Activated CD4-positive, CD25-positive, alpha-beta regulatory T cell treated with anti-CD3 and anti-CD28 coated beads, Interleukin-2, amount 50 U/mL, for 72 hours (primary cell): ENCODE measurements around the gene NPAS3.

Experiments
- DNase-seq: peaks from one replicate; pipeline ENCODE4 v3.0.0; 2021

NPAS3 gene

DNA sequence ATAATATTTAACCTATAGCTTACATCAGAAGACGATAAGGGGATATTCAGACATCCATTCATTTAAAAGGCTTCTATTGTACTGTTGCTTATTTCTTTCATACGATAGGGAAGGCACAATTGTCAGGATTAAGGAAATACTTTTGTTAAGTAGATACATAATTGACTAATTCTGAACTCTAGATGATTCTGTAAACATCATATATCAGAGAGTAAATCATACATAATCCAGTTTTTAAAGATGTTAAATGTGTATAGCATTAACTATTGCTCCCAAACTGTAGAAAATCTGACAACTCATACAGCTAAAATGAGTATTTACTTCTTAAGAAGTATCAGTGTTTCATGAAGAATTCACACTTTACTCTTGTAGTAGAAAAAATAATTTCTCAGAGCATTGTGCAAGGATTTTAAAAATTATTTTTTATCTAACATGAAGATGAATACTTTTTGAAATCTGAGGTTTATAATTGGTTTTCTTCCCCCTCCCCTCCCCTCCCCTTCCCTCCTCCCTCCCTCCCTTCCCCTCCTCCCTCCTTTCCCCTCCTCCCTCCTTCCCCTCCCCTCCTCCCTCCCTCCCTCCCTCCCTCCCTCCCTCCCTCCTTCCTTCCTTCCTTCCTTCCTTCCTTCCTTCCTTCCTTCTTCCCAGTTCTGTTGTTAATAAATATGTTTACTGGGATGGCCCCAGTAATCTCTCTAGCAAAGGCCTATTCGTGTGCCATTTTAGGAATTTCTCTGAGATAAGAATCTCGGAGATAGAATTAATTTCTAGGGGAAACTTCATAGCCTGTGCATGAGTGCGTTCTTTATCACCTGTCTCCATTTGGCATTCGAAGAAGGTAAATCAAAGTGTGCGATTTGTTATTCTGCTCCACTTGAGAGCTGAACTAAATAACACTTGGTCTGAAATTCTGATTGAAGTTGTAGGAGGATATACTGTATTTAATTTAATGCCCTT, 2.3 kb downstream of the NPAS3 start:
- DNase-seq = no peak

DNA sequence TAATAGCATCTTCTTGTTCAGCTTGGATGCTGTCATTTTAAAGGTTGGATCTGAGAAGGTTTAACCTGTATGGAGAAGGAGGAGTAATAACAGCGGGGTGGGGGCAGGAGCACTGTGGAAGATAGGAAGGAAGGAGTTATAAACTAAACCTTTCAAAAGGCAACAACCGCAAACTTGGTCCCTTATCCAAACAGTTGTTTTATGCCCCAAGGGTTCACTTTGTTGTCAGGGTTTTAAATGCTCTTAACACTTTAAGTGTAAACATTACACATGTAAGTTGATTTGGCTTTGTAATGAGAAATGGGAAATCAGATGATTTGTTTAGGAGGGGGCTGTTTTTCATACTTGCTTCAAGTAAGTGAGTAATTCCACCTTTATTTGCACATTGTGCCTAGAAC, 3.0 kb downstream of the NPAS3 start:
- no peak for DNase-seq

DNA sequence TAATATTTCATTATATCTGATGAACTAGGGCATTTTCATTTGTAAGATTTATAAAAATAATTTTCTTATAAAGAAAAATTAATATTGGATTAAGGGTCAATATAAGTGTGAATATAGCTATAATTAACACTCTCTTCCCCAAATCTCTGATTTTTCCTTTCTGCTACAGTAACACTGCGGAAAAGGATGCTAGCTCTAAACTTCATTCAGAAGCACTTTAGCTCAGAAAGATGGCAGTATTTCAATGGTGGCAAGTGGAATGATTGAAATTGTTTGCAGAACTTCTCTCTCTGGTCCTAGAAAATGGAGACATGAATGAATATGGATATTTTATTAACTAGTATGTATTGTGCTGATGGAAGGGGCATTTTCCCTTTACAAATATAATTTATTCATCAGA, 8.4 kb downstream of the NPAS3 start:
- no peak for DNase-seq

DNA sequence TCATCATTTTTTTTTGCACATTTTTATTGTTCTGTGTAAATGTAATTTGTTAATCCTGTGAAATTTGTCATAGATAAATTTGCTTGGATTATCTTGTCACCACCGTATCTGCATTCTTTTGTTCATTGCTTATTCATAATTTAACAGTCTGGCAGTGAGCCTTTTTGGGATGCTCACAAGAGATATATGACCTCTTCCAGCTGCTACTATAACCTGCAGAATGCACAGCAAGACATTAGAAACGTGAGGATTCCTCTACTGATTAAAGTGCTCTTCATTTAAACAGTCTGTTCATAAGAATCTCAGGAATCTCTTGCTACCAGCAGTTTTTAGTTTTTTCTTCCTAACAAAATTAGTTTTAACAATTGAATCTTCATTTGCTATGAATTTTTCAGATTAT, 9.1 kb downstream of the NPAS3 start:
- DNase-seq = no peak

DNA sequence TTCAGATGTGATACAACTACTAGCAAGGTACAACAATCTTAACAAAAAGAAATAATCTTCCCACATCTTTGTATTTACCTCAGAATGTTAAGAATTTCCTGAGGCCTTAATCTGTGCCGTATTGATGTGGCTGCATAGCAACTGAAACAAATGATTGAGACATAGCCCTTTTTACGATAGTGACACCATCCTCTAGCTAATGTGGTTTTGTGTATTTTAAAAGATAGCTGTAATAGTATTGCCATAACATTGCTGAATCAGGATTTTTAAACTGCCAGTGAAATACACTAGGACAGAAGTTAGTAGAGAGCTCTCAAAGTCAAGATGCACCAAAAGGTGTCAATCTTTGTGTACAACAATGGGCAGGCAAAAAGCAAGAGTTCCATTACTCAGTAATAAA, 11.9 kb downstream of the NPAS3 start:
- DNase-seq = no peak

DNA sequence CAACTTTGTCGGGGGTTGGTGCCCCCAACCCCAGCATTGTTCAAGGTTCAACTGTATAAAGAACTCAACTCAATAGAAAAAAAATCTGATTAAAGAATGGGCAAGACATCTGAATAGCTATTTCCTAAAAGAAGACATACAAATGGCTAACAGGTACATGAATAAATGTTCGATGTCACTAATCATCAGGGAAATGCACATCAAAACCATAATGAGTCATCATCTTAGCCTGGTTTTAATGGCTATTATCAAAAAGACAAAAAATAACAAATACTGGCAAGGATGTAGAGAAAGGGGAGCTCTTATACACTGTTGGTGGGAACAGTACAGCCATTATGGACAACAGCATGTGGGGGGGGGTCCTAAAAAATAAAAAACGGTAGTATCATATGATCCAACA, 28.7 kb downstream of the NPAS3 start:
- no peak for DNase-seq

DNA sequence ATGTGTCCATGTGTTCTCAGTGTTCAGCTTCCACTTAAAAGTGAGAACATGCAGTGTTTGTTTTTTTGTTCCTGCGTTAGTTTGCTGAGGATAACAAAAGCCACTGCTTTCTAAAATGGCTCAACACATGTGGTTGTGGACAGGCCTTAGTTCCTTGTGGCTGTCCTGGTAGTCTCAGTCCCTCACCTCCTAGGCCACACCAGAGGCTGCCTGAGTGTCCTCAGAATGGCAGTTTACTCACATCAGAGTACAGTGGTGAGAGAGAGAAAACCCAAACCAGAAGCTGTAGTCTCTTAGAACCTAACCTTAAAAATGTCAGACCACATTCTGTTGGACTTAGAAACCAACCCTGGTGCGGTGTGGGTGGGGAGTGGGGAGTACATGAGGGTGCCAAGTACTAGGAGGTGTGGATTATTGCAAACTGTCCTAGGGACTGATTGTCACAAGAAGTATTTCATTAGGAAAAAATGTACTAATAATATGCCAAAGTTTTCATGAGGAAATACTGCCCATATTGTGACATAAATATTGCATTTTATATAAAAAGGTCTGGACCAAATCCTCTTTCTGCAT, 30.4 kb downstream of the NPAS3 start:
- DNase-seq = no peak

DNA sequence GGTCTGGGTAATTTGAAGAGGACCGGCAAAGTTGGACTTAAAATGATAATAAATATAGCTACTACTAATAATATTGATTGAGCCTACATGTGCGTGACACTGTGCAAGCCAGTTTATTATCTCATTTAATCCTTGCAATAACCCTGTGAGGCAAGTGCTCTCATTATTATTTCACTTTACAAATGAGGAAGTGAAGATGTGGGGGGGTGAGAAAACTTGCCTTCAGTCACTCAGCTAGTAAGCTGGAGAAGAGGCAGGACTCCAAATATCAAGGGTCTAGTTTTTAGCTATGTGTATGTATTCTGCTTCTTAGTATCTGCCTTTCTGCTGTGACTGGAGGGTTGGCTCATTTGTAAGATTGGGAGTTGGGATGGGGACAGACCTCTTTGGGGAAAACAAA, 39.2 kb downstream of the NPAS3 start:
- DNase-seq = no peak

DNA sequence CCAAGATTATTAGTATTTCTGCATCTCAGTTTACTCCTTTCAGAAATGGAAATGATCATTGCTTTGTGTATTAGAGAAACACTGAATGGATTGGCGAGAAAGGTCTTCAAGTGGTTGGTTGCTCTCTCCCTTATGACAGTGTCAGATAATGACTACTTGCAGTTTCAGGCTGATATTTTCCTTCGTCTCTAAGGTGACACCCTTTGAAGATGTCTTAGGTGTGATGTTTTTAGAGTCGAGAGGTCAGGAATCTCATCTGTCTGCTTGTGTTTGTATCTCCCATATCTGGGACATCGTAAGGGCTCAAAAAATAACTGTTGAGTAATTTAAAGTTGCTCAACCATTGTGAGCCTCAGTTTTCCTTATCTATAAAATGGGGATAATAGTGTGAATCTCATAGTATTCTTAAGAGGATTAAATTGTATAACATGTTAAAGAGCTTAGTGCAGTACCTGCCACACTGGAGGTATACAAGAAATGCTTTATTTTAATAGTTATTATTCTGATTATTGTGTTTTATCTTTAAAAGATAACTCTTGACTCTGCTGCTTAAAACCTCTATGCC, 40.1 kb downstream of the NPAS3 start:
- DNase-seq = no peak

DNA sequence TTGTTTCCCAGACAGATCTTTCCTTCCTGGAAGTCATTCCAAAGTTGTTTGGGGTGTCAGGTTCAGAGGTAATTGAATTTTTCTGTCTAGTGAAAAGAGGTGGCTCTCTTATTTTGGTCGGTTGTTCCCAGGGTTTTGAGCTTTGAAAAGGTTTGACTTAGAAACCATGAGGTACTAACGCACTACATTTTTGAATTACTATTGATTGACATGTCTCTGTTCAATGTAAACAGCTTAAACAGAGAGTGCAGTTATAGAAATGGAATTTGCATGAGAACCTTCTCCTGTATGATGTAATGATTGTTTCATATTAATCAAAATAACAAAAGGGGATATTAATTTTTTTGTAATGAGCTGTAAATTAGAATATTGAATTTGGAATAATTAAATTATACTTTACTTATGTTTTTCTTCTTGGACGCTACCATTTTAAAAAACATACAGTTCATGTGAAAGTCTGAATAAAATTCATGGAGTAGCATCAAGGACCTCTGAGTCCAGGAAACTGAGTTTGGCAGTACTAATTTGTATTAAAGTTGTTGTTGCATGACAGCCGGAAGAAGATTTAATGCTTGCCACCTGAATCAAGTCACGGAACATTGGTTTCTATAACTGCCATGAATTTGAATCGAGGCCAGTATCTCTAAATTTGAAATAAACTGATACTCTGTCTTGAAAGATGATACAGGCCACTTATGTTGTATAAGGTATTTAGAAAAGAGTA, 41.7 kb downstream of the NPAS3 start:
- no peak for DNase-seq

DNA sequence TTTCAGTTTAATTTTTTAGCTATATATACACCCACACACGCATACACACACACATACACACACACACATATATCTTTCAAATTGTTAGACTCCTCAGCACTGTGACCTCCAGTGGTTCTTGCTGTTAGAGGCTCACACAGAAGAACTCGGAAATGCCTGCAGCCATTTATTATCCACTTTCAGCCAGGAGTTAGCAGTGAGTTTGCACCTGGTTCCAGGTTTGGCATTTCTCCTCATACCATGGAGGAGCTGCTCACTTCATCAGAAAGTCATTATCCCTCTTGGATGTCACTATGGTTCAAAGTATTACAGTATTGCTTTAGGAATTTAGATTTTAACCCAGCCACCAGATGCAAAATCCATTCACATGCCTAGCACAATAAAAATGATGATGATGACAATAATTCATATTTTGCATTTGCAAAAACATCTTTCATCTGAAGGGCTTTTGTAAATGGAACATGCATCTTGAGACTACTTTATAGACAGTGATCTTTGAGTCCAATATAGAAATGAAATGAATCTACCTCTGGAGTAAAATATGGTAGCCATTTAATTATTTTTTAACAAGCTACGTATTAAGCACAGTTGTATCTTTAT, 42.3 kb downstream of the NPAS3 start:
- no peak for DNase-seq

DNA sequence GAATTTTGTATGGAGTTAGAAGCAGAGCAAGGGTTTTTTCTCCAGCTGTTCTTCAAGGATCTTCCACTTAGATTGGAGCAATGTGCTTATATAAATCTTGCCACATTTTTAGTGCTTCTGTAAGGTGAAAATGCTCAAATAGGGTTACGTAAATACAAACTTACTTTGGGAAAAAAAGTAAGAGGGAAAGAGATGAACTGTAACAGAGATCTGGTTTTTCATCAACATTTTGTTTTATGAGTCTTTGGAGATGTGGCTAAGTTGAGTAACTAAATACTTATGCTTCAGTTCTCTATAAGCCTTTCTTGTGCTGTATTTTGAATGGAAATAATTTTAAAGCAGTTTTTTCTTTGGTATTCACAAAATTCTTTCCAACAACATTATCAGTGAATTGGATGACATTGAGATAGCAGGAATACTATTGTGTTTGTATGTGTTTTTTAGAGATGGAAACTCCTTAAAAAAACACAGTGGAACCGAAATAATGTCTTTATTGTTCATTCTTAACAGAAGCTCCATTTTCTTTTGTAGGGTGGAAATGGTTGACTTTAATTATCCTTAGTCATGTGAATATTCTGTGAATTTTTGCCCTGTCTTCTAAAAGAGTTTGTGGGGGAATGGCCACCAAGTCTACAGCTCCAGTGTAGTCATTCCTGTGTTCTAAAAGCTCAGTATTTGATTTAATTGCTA, 45.7 kb downstream of the NPAS3 start:
- no peak for DNase-seq

DNA sequence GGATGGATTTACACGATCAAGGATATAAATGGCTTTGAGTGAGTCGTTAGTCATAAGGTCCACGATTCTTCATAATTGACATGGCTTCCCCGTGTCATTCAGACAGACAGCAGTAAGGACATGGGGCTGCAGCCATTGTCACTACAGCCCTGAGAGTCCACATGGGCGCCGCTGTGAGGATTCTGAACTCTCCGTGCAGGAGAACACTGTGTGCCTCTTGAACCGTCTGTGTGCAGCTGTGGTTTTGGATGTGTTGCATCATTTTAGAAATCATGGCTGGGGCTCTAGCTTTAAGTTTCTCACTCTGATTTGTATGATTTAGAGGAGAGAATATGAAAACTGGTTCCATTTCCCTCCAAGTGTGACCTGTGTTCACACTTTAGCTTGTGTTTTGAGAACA, 47.2 kb downstream of the NPAS3 start:
- DNase-seq = no peak

DNA sequence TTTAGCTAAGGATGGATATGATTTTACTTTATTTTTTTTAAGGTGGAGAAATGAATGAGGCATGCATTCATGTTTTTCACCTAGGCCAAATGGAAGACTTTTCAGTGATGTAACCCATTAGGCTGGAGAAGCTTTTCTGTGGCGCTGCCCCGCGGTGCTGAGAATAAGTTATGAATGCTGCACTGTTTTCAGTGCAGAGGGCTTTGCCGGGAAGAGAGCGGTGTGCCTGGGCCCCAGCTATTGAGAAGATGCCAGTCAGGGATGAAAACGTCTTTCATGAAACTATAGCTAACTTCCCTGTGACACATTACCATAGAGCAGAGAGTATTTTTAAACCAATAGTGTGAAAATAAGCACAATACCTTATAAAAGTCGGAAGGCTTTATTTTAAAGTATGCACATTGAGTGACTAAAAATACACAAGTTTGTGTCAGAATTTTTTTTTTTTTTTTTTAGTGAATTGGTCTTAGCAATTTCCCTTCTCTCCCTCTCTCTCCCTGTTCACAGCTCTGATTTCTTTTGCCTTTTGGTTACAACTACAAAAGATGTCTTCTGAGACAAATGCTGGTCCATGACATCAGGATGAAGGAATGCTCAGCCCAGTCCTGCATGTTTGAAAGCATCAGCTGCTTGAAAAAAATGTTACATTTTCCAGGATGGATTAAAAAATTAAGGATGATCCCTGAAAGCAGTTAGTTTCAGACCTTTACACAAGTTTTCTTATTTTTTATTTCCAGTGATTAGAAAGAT, 48.3 kb downstream of the NPAS3 start:
- DNase-seq = no peak

DNA sequence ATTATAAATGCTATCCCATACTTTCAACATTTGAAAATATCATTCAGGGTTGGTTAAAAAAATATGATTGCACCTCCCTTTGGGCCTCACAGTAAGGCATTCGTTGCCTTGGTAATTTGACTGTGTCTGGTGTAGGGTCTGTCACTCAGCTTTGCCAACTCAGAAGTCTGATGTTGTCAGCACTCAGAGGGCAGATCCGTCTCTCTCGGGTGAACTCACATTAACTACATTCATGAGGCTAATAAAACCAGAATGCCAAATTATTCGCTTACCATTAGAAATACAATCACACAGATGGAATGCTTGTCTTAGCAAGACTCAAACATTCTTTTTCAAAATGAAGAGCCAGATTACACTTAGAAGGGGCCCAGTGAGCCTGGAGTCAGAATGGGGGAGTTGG, 53.0 kb downstream of the NPAS3 start:
- DNase-seq = no peak

DNA sequence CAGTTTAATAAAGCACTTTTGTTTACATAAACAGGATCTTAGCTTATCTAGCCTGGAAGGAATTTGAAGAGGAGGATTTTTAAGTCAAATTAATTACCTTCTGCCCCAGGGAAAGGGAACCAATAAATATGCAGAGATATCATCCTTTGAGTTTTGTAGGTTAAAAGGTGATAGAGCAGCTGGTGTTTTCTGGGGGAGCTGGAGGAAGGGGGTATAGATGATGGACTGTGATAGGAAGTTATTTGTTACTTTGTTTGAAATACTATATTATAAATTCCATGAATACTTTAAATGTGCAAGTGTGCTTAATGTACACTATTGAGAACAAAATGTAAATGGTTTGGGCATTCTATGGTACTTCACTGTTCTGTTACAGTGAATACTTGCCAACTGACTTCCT, 55.2 kb downstream of the NPAS3 start:
- no peak for DNase-seq

DNA sequence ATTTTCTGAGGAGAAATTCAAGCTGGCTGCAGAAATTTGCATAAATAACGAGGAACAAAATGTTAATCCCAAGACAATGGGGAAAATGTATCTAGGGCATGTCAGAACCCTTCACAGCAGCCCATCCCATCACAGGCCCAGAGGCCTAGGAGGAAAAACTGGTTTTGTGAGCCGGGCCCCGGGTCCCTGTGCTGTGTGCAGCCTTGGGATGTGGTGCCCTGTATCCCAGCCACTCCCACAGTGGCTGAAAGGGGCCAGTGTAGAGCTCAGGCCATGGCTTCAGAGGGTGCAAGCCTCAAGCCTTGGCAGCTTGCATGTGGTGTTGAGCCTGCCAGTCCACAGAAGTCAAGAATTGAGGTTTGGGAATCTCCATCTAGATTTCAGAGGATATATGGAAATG, 57.7 kb downstream of the NPAS3 start:
- no peak for DNase-seq

DNA sequence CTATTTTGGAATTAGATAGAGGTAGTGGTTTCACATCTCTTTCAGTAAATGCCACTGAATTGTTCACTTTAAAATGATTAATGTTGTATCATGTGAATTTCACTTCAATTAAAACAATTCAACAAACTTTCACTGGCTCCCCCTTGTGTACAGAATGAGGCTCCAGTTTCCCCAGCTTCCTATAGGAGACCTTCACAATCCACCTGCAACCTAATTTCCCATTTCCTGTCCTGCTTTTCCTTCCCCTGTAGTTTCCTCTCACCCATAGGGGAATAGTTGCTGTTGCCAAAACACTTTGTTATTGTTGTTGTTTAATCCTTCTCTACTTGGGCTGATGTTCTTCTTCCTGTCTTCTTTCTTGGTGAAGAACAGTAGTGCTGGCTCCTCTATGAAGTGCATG, 59.8 kb downstream of the NPAS3 start:
- DNase-seq = no peak

DNA sequence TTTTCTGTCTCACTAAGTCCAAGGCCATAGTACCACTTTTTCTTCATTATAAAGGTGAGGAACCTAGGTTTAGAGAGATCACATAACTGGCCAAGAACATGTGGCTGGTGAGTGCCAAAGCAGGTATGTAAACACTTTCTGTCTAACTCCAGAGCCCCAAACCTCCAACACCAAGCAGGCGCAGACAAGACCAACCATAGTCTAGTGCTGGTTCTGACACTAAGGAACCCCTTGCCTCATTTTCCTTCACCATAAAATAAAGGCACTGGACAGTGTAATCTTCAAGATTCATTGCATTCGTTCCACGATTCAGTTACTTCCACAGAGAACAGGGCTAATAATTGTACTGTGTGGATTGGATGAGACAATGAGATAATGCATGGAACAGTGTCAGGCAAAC, 71.0 kb downstream of the NPAS3 start:
- no peak for DNase-seq

DNA sequence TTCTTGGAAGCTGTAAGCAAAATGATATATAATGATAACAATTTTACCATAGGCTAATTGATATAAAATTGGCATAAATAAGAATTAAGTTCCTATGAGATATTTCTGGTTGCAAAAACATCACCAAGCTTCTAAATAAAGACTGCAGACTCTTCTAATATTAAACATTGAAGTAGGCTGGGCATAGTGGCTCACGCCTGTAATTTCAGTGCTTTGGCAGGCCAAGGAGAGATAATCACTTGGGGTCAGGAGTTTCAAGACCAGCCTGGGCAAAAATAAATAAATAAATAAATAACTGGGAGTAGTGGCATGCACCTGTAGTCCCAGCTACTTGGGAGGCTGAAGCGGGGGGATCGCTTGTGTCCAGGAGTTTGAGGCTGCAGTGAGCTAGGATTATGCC, 71.8 kb downstream of the NPAS3 start:
- no peak for DNase-seq

DNA sequence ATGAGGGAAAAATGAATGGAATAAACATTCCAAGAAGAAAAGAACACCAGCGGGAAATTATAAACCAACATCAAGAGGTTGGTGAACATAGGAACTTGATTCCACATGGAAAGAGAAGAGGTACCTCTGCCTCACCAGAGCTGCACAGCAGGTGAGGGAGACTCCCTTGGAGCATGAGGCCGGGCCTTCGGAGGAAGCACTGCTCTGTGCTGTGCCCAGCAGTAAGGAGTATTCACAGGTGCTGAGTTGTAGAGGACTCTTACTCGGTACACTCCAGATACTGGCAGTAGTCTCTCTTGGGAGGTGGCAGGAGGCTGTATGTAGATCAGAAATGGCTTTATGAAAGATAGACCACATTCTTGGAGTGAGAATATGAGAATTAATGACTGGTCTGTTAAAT, 76.0 kb downstream of the NPAS3 start:
- DNase-seq = no peak

DNA sequence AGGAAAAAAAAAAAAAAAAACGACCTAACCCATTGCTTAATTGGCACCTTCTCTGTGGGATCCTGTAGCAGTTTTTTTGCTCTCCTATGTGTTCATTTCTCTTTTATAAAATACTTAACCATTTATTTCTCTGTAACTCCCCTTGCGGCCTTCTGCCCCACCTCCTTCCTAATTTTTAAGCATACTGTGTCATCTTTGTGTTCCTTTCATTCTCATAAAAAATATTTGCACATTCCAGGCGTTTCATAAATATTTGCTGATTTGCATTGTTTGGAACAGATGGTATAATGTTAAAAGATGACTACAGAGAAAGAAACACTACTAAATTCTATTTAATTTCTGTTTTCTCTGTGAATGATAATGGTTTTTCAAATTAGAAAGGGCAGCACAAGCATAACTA, 77.9 kb downstream of the NPAS3 start:
- DNase-seq = no peak
